HEK293 (cell line): Measurements from ENCODE around the gene LZTR1.
"Not testable (repeated sequence)": the region's sequence is repeated elsewhere in the genome, so short reads cannot be mapped to it uniquely, and the experiment has no call there.

Source experiments
- CTCF ChIA-PET: fragments of 350-600 bp; formaldehyde crosslinking; extraction: SDS; loops from one replicate; lab custom pipeline; 2021; ENCODE audit warnings: antibody characterized with exemption; lab: Yijun Ruan, JAX
- POLR2A ChIA-PET: fragments of 300-600 bp; formaldehyde crosslinking; extraction: SDS; loops from one replicate; lab custom pipeline; 2020; ENCODE audit warnings: antibody characterized with exemption, inconsistent platforms; lab: Yijun Ruan, JAX
- H3K27ac ChIP-seq: fragments of 200-500 bp; sonication (Bioruptor generic); 2 replicates; pipeline ENCODE4 v1.5.1; 2014; ENCODE audit warnings: low read depth, low read length, control low read depth, inconsistent platforms; ENCODE audit errors: extremely low read depth
- H3K36me3 ChIP-seq, 2 experiments: fragments of 200-500 bp in 1 of 2; sonication (Bioruptor generic) in 1 of 2; 1 replicate in 1 of 2; 2 replicates in 1 of 2; pipeline ENCODE4 v1.5.1; 2014 to 2017; ENCODE audit warnings: inconsistent platforms in 2 of 2, low read length in 2 of 2; ENCODE audit not compliant: control insufficient read depth in 2 of 2, insufficient read depth in 1 of 2
- H3K4me1 ChIP-seq: fragments of 200-500 bp; sonication (Bioruptor generic); 2 replicates; pipeline ENCODE4 v1.5.1; 2014; ENCODE audit warnings: mild to moderate bottlenecking, low read length, inconsistent platforms; ENCODE audit not compliant: control insufficient read depth, insufficient read depth
- H3K4me3 ChIP-seq: 2 replicates; pipeline ENCODE4 v1.5.1; 2011; ENCODE audit warnings: low read depth, mild to moderate bottlenecking, control low read depth, low read length, moderate library complexity
- H3K9me3 ChIP-seq: fragments of 200-500 bp; sonication (Bioruptor generic); 2 replicates; pipeline ENCODE4 v1.5.1; 2014; ENCODE audit warnings: low read depth, low read length, inconsistent platforms; ENCODE audit not compliant: control insufficient read depth, insufficient read depth
- PRDM1 ChIP-seq: fragments of 450-650 bp; formaldehyde crosslinking; IDR thresholded peaks from 2 replicates; pipeline ENCODE4; 2016; ENCODE audit warnings: missing biosample characterization, missing genetic modification characterization
- TCF7L2 ChIP-seq: IDR thresholded peaks from 2 replicates; pipeline ENCODE4 v1.6.1; 2011; ENCODE audit warnings: low read depth, mild to moderate bottlenecking, inconsistent platforms, low read length, moderate library complexity, borderline replicate concordance
- ZNF114 ChIP-seq: fragments of 450-650 bp; formaldehyde crosslinking; IDR thresholded peaks from 2 replicates; pipeline ENCODE4 v1.5.0; 2017; ENCODE audit warnings: missing biosample characterization, missing genetic modification characterization
- ZNF221 ChIP-seq: fragments of 450-650 bp; formaldehyde crosslinking; IDR thresholded peaks from 2 replicates; pipeline ENCODE4 v1.5.1; 2017; ENCODE audit warnings: missing biosample characterization, missing genetic modification characterization, borderline replicate concordance
- ZNF274 ChIP-seq, 2 experiments: fragments of 200-500 bp in 1 of 2; fragments of 450-650 bp in 1 of 2; sonication (Bioruptor generic) in 1 of 2; formaldehyde crosslinking in 1 of 2; IDR thresholded peaks; 2 replicates each; pipeline versions ENCODE4 v1.5.1 to v1.6.1; 2014 to 2016; ENCODE audit warnings: borderline replicate concordance in 1 of 2, inconsistent platforms in 1 of 2, low read length in 1 of 2, missing biosample characterization in 1 of 2, missing genetic modification characterization in 1 of 2
- ZNF394 ChIP-seq: fragments of 450-650 bp; formaldehyde crosslinking; IDR thresholded peaks from 2 replicates; pipeline ENCODE4 v1.5.1; 2016; ENCODE audit warnings: missing biosample characterization, missing genetic modification characterization, mild to moderate bottlenecking, moderate library complexity, borderline replicate concordance
- ZNF473 ChIP-seq: fragments of 450-650 bp; formaldehyde crosslinking; IDR thresholded peaks from 2 replicates; pipeline ENCODE4 v1.5.1; 2017; ENCODE audit warnings: missing biosample characterization, missing genetic modification characterization
- ZNF558 ChIP-seq: fragments of 450-650 bp; formaldehyde crosslinking; IDR thresholded peaks from 2 replicates; pipeline ENCODE4 v1.5.1; 2016; ENCODE audit warnings: missing biosample characterization, missing genetic modification characterization
- TF ChIP-seq, protein P1 (sequence below): fragments of 450-650 bp; formaldehyde crosslinking; IDR thresholded peaks from 2 replicates; pipeline ENCODE4 v1.5.1; 2016; ENCODE audit warnings: missing biosample characterization, missing genetic modification characterization
- TF ChIP-seq, protein P2 (sequence below): IDR thresholded peaks from 2 replicates; pipeline ENCODE4 v1.6.1; 2011; ENCODE audit warnings: mild to moderate bottlenecking, low read depth, low read length, borderline replicate concordance
- TF ChIP-seq, protein P3 (sequence below): fragments of 450-650 bp; formaldehyde crosslinking; optimal IDR thresholded peaks from 2 replicates; pipeline ENCODE3; 2016; ENCODE audit warnings: missing biosample characterization, mild to moderate bottlenecking, missing genetic modification characterization
- TF ChIP-seq, protein P4 (sequence below): fragments of 450-650 bp; formaldehyde crosslinking; IDR thresholded peaks from 2 replicates; pipeline ENCODE4 v1.5.1; 2016; ENCODE audit warnings: missing biosample characterization, missing genetic modification characterization

LZTR1 gene

DNA sequence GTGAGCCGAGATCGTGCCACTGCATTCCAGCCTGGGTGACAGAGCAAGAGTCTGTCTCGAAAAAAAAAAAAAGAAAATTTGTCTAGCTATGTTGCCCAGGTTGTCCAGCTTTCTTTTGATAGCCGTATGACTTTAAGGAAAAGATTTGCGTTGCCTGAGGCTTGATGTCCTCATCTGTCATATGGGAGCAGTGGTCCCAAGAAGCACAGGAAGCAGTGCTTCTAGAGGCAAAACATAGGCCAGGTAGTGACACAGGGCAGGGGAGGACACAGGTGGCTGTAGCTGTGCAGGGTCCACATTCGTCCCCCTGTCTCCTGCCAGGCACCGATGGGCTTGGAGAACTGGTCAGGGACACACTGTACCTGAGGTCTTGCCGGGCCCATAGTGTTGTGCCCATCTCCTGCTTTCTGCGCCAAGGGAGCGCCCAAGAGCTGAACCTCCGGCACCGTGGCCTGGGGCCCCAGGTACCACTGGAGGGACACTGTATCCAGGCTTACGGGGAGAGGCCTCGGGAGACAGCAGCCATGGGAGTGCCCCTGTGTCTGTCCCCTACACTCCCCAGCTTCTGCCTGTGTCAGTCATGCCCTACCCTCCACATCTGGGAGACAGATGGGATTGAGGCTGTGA is 65.1 kb downstream of the LZTR1 start (continued):
- TF ChIP-seq, protein P1, sequence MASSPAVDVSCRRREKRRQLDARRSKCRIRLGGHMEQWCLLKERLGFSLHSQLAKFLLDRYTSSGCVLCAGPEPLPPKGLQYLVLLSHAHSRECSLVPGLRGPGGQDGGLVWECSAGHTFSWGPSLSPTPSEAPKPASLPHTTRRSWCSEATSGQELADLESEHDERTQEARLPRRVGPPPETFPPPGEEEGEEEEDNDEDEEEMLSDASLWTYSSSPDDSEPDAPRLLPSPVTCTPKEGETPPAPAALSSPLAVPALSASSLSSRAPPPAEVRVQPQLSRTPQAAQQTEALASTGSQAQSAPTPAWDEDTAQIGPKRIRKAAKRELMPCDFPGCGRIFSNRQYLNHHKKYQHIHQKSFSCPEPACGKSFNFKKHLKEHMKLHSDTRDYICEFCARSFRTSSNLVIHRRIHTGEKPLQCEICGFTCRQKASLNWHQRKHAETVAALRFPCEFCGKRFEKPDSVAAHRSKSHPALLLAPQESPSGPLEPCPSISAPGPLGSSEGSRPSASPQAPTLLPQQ (tag by site-specific recombination) = no peak
- TF ChIP-seq ZNF221 (tag by site-specific recombination) (no peak), ZNF558 (no peak), TCF7L2 (no peak)

DNA sequence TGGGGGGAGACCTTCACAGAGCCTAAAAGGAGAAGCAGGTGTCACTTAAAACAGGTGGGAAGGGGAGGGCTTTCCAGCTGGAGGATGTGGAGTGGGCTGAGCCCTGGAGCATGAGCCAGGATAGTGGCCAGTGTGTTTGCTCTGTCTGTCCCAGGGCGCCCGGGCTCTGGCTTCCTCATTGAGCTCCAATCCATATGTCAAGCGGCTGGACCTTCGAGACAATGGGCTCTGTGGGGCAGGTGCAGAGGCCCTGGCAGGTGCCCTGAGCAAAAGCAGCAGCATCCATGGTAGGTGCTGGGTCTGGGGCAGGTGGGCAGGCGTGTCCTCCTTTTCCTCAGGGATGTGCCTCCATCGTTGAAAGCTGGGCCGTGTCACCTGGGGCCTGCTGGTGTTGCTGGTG is 65.6 kb downstream of the LZTR1 start:
- H3K27ac ChIP-seq = no peak overlapping the region
- no peaks in the 10 kb centered on the region for H3K36me3 ChIP-seq
- POLR2A ChIA-PET = no interaction called here
- TF ChIP-seq, protein P2, sequence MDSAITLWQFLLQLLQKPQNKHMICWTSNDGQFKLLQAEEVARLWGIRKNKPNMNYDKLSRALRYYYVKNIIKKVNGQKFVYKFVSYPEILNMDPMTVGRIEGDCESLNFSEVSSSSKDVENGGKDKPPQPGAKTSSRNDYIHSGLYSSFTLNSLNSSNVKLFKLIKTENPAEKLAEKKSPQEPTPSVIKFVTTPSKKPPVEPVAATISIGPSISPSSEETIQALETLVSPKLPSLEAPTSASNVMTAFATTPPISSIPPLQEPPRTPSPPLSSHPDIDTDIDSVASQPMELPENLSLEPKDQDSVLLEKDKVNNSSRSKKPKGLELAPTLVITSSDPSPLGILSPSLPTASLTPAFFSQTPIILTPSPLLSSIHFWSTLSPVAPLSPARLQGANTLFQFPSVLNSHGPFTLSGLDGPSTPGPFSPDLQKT = no peak
- TF ChIP-seq ZNF114 = no peak
- no peak for TF ChIP-seq ZNF473 (tag by site-specific recombination)
- no peak for TF ChIP-seq PRDM1 (tag by site-specific recombination)
- no peak for TF ChIP-seq ZNF394
- TF ChIP-seq, protein P3, sequence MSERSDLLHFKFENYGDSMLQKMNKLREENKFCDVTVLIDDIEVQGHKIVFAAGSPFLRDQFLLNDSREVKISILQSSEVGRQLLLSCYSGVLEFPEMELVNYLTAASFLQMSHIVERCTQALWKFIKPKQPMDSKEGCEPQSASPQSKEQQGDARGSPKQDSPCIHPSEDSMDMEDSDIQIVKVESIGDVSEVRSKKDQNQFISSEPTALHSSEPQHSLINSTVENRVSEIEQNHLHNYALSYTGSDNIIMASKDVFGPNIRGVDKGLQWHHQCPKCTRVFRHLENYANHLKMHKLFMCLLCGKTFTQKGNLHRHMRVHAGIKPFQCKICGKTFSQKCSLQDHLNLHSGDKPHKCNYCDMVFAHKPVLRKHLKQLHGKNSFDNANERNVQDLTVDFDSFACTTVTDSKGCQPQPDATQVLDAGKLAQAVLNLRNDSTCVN = no peak
- TF ChIP-seq, protein P4, sequence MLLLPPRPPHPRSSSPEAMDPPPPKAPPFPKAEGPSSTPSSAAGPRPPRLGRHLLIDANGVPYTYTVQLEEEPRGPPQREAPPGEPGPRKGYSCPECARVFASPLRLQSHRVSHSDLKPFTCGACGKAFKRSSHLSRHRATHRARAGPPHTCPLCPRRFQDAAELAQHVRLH (tag by site-specific recombination) = no peak
- no peak for TF ChIP-seq ZNF274 (IDR thresholded peaks at IDR 0.05; ENCODE audit: low read length)
- no peak for TF ChIP-seq ZNF274 (tag by site-specific recombination; IDR thresholded peaks at IDR 0.05; ENCODE audit: borderline replicate concordance)
- no peak overlapping the region for H3K4me3 ChIP-seq
- H3K9me3 ChIP-seq = no peaks in the 10 kb centered on the region
- no peaks in the 10 kb centered on the region; the same call in 1 of the 2 replicates for H3K4me1 ChIP-seq
- CTCF ChIA-PET = interaction anchor here (0.9 kb wide), 1 partner anchor 9 kb away, joined by 4 read pairs; no protein-coding TSS in a partner anchor

DNA sequence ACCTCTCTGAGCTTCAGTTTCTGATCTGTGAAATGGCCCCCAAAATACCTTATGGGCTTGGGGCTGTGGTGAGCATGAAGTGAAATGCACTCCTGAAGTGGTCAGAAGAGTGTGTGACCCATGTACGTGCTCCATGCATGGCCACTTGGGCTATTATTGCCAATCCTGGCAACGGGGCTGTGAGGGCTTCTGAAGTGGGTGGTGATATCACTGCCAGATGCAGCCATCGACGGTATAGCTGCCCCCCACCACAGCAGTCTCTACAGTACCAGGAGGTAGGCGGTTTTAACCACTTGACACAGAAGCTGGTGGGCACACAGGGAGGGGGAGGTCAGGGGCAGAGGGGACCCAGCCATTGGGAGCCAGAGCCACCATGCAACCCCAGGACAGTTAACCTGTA is 66.4 kb downstream of the LZTR1 start:
- H3K27ac ChIP-seq, H3K36me3 ChIP-seq, POLR2A ChIA-PET, H3K9me3 ChIP-seq, H3K4me1 ChIP-seq, H3K4me3 ChIP-seq: not testable (repeated sequence)
- CTCF ChIA-PET = interaction anchor here (0.9 kb wide), 1 partner anchor 8 kb away, joined by 4 read pairs; no protein-coding TSS in a partner anchor
